ENCODE data around the gene ABCC1. TPM values are rescaled to one million over a fixed set of nuclear protein-coding genes. Genes with fewer than 3 reads are reported as not detected.

Gene ABCC1
- total RNA-seq, 1 donor from 2014 or later, result 95.7 TPM

DNA sequence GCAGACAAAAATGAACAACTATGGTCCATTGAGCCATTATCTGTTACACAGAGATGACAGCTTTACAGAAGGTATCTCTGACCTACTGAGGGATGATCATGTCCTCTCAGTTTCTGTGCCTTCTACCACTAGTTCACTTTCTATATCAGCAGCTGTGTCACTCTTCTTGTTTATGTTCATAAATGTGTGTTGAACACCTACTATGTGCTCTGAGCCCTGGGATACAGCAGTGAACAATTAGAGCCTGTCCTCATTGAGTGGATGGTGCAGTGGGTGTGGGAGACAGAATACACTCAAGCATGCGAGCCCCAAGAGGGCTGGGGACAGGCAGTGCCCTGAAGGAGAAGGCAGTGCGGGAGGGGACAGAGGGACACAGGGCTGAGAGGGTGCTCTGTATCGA lies 181.8 kb downstream of the ABCC1 start:
- Mint-ChIP-seq H3K27ac (no peak overlapping the region), H3K4me3 (ENCODE audit: low read depth) (no peak overlapping the region), H3K36me3 (ENCODE audit: low read depth) (peaks cover 73% of the 10 kb centered on the region), H3K4me1 (ENCODE audit: low read depth) (peaks cover 3% of the 10 kb centered on the region), H3K27me3 (ENCODE audit: low read depth) (no peaks in the 10 kb centered on the region), H3K9me3 (no peaks in the 10 kb centered on the region)
- no peak for DNase-seq (ENCODE audit: low spot score)
- intact Hi-C loops (cut with micrococcal nuclease), result no loop called here

- Mint-ChIP-seq H3K27ac (no peak overlapping the region), H3K4me3 (ENCODE audit: low read depth) (no peak overlapping the region), H3K27me3 (ENCODE audit: low read depth) (no peaks in the 10 kb centered on the region), H3K4me1 (ENCODE audit: low read depth) (peaks cover 3% of the 10 kb centered on the region), H3K9me3 (no peaks in the 10 kb centered on the region), H3K36me3 (ENCODE audit: low read depth) (peaks cover 74% of the 10 kb centered on the region)
- intact Hi-C loops (cut with micrococcal nuclease), result no loop called here
- DNase-seq (ENCODE audit: low spot score), result no peak
Measured at GRCh38 chr16:16131659-16132058, 182.2 kb downstream of the ABCC1 start.

GRCh38 chr16:16133943-16134604 lies 184.7 kb downstream of the ABCC1 start:
- Mint-ChIP-seq H3K36me3 (ENCODE audit: low read depth) (peaks cover 78% of the 10 kb centered on the region), H3K4me1 (ENCODE audit: low read depth) (no peaks in the 10 kb centered on the region), H3K9me3 (no peaks in the 10 kb centered on the region), H3K4me3 (ENCODE audit: low read depth) (no peak overlapping the region), H3K27me3 (ENCODE audit: low read depth) (no peaks in the 10 kb centered on the region), H3K27ac (no peak overlapping the region)
- DNase-seq (ENCODE audit: low spot score), result no peak
- intact Hi-C loops (cut with micrococcal nuclease), result no loop called here

DNA sequence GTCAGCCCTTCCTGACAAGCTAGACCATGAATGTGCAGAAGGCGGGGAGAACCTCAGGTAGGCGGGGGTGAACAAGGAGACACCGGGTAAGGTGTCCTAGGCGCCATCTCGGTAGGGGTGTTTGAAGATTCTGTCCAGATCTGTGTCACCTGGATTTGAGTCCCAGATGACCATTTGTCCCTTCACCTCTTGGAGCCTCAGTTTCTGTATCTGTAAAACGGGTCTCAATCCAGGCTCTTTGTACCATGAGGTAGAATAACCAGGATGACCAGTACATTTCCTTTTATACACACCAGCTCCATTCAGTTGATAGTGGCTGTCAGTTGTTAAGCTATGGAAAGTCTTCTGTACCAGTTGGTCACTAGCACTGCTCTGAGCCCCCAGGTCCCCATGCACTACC lies 187.2 kb downstream of the ABCC1 start:
- no peak overlapping the region for H3K4me3 Mint-ChIP-seq (ENCODE audit: low read depth)
- H3K27me3 Mint-ChIP-seq (ENCODE audit: low read depth), result no peaks in the 10 kb centered on the region
- H3K36me3 Mint-ChIP-seq (ENCODE audit: low read depth), result peaks cover 85% of the 10 kb centered on the region
- DNase-seq (ENCODE audit: low spot score), result no peak
- H3K27ac Mint-ChIP-seq, result no peak overlapping the region
- H3K4me1 Mint-ChIP-seq (ENCODE audit: low read depth), result no peaks in the 10 kb centered on the region
- intact Hi-C loops (cut with micrococcal nuclease), result no loop called here
- H3K9me3 Mint-ChIP-seq, result no peaks in the 10 kb centered on the region

DNA sequence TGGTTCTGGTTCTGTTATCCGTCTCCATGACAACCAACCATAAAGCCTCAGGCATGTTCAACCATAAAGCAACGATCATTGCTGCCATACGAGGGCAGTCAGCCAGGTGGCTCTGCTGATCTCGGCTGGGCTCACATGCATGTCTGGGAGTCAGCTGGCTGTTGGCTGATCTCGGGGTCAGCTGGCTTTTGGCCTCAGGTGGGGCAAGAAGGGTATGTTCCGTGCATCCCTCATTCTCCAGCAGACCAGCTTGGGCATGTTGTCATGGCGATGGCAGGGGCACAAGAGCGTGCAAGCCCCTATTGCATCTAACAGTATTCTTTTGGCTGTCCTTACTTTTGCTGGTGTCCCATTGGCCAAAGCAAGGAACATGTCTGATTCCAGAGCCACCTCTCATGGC lies 187.7 kb downstream of the ABCC1 start:
- Mint-ChIP-seq H3K9me3 (no peaks in the 10 kb centered on the region), H3K4me1 (ENCODE audit: low read depth) (no peaks in the 10 kb centered on the region), H3K36me3 (ENCODE audit: low read depth) (peaks cover 84% of the 10 kb centered on the region), H3K27me3 (ENCODE audit: low read depth) (no peaks in the 10 kb centered on the region), H3K4me3 (ENCODE audit: low read depth) (no peak overlapping the region), H3K27ac (no peak overlapping the region)
- no peak for DNase-seq (ENCODE audit: low spot score)
- intact Hi-C loops (cut with micrococcal nuclease), result no loop called here

DNA sequence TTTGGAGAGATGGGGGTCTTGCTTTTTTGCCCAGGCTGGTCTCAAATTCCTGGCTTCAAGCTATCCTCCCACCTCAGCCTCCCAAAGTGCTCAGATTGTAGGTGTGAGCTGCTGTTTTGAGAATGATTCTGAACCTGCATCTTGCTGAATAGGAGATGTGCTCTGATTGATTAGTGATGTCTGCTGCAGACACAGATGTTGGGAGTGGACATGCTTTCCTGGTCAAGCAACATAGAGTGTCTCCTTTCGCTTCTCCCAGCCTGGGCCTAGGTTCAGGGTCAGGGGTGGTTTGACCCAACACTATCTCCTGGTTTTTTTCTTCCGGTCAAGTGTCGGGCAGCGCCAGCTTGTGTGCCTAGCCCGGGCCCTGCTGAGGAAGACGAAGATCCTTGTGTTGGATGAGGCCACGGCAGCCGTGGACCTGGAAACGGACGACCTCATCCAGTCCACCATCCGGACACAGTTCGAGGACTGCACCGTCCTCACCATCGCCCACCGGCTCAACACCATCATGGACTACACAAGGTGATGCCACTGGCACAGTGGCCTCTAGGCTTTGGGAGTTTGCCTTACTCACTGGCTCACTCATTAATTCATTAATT lies 188.7 kb downstream of the ABCC1 start:
- Mint-ChIP-seq H3K9me3 (no peaks in the 10 kb centered on the region), H3K27me3 (ENCODE audit: low read depth) (no peaks in the 10 kb centered on the region), H3K27ac (no peak overlapping the region), H3K4me3 (ENCODE audit: low read depth) (no peak overlapping the region), H3K36me3 (ENCODE audit: low read depth) (peaks cover 83% of the 10 kb centered on the region), H3K4me1 (ENCODE audit: low read depth) (no peaks in the 10 kb centered on the region)
- DNase-seq (ENCODE audit: low spot score), result no peak
- intact Hi-C loops (cut with micrococcal nuclease), result no loop called here

DNA sequence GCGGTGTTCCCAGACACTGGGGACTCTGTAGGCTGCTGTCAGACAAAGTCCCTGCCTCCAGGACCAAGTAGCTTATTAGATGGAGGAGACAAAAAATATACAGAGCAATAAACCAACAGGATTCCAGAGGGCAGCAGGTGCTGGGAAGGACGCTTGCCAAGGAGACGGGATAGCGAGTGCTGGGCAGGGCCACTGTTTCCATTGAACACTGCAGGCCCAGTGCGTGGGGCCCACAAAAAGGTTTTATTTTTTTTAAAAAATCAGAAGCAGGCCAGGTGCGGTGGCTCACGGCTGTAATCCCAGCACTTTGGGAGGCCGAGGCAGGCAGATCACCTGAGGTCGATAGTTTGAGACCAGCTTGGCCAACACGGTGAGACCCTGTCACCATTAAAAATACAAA lies 189.6 kb downstream of the ABCC1 start:
- Mint-ChIP-seq H3K4me1 (ENCODE audit: low read depth) (no peaks in the 10 kb centered on the region), H3K9me3 (no peaks in the 10 kb centered on the region), H3K27ac (no peak overlapping the region), H3K4me3 (ENCODE audit: low read depth) (no peak overlapping the region), H3K27me3 (ENCODE audit: low read depth) (no peaks in the 10 kb centered on the region), H3K36me3 (ENCODE audit: low read depth) (peaks cover 79% of the 10 kb centered on the region)
- intact Hi-C loops (cut with micrococcal nuclease), result no loop called here
- no peak for DNase-seq (ENCODE audit: low spot score)

DNA sequence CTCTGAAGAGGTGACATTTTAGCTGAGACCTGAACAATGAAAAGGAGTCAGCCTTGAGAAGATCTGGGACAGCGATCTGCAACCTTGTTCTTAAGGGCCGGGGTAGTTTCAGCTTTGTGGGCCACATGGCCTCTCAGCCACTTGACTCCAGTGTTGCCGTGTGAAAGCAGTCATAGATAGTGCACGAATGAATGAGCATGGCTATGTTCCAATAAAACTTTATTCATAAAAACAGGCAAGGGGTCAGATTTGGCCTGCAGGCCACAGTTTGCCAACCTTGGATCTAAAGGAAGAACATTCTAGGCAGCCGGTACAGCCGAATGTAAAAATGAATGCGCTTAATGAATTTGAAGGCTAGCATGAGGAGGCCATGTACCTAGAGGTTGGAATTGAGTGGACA lies 190.4 kb downstream of the ABCC1 start:
- no peak overlapping the region for H3K27ac Mint-ChIP-seq

DNA sequence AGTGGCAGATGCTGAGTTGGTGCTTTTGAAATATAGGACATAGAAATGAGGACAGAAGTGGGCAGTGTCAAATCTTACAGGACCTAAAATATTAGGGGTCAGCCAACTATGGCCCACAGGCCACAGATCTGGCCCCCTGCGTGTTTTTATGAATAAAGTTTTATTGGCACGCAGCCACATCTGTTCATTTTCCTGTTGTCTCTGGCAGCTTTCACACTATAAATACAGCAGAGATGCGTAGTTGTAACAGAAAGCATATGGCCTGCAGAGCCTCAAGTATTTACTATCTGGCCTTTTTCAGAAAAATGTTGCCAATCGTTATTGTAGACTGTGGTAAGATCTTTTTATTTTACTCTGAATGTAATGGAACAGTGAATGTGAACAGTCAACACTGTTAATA lies 191.1 kb downstream of the ABCC1 start:
- no peak overlapping the region for H3K27ac Mint-ChIP-seq
- H3K4me1 Mint-ChIP-seq (ENCODE audit: low read depth), result no peaks in the 10 kb centered on the region
- H3K9me3 Mint-ChIP-seq, result no peaks in the 10 kb centered on the region
- no peak overlapping the region for H3K4me3 Mint-ChIP-seq (ENCODE audit: low read depth)
- no peak for DNase-seq (ENCODE audit: low spot score)
- intact Hi-C loops (cut with micrococcal nuclease), result no loop called here
- peaks cover 80% of the 10 kb centered on the region for H3K36me3 Mint-ChIP-seq (ENCODE audit: low read depth)
- no peaks in the 10 kb centered on the region for H3K27me3 Mint-ChIP-seq (ENCODE audit: low read depth)

More for the DNA sequence above, 190.4 kb downstream of the ABCC1 start:
- H3K4me3 Mint-ChIP-seq (ENCODE audit: low read depth), result no peak overlapping the region
- no peaks in the 10 kb centered on the region for H3K27me3 Mint-ChIP-seq (ENCODE audit: low read depth)
- H3K36me3 Mint-ChIP-seq (ENCODE audit: low read depth), result peaks cover 80% of the 10 kb centered on the region
- no peaks in the 10 kb centered on the region for H3K9me3 Mint-ChIP-seq
- no peak for DNase-seq (ENCODE audit: low spot score)
- H3K4me1 Mint-ChIP-seq (ENCODE audit: low read depth), result no peaks in the 10 kb centered on the region
- intact Hi-C loops (cut with micrococcal nuclease), result no loop called here

DNA sequence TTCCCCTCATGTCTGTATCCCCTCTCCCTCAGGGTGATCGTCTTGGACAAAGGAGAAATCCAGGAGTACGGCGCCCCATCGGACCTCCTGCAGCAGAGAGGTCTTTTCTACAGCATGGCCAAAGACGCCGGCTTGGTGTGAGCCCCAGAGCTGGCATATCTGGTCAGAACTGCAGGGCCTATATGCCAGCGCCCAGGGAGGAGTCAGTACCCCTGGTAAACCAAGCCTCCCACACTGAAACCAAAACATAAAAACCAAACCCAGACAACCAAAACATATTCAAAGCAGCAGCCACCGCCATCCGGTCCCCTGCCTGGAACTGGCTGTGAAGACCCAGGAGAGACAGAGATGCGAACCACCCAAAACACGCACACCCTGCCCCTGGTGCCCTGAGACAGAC lies 191.7 kb downstream of the ABCC1 start:
- Mint-ChIP-seq H3K27ac (no peak overlapping the region), H3K36me3 (ENCODE audit: low read depth) (peaks cover 76% of the 10 kb centered on the region), H3K9me3 (no peaks in the 10 kb centered on the region)

DNA sequence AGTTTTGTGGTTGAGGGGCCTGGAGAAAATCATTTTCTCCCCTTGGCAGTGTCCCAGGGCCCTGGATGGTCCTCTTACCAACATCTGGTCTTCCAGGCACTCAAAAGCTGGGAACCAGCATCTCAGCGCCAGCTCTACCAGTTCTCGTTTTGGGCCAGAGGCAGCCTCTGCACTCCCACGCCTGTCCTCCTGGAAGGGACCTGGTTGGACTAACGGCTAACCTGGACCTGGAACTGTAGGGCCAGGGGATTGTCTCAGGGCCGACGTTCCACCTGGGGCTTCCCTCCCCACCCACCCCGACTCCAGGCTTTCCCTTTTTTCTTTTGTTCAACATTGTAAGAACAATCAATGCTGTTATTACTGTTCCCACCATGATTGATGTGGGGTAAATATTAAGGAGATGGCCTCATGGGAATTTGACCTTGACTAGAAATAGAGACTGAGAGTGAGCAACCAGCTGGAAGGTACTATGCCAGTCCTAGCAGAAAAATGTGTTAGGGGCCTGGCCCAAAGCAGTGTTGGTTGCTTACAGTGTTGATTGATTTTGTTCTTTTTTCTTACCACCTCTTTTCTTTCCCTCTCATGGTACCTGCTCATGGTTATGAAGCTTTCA lies 192.5 kb downstream of the ABCC1 start:
- no peak overlapping the region for H3K4me3 Mint-ChIP-seq (ENCODE audit: low read depth)
- no peaks in the 10 kb centered on the region for H3K4me1 Mint-ChIP-seq (ENCODE audit: low read depth)
- no peak overlapping the region for H3K27ac Mint-ChIP-seq
- no peaks in the 10 kb centered on the region for H3K9me3 Mint-ChIP-seq
- intact Hi-C loops (cut with micrococcal nuclease), result no loop called here
- DNase-seq (ENCODE audit: low spot score), result no peak
- H3K36me3 Mint-ChIP-seq (ENCODE audit: low read depth), result peaks cover 69% of the 10 kb centered on the region
- no peaks in the 10 kb centered on the region for H3K27me3 Mint-ChIP-seq (ENCODE audit: low read depth)

More for the DNA sequence above, 191.7 kb downstream of the ABCC1 start:
- no peak for DNase-seq (ENCODE audit: low spot score)
- intact Hi-C loops (cut with micrococcal nuclease), result no loop called here
- Mint-ChIP-seq H3K4me3 (ENCODE audit: low read depth) (no peak overlapping the region), H3K27me3 (ENCODE audit: low read depth) (no peaks in the 10 kb centered on the region), H3K4me1 (ENCODE audit: low read depth) (no peaks in the 10 kb centered on the region)

DNA sequence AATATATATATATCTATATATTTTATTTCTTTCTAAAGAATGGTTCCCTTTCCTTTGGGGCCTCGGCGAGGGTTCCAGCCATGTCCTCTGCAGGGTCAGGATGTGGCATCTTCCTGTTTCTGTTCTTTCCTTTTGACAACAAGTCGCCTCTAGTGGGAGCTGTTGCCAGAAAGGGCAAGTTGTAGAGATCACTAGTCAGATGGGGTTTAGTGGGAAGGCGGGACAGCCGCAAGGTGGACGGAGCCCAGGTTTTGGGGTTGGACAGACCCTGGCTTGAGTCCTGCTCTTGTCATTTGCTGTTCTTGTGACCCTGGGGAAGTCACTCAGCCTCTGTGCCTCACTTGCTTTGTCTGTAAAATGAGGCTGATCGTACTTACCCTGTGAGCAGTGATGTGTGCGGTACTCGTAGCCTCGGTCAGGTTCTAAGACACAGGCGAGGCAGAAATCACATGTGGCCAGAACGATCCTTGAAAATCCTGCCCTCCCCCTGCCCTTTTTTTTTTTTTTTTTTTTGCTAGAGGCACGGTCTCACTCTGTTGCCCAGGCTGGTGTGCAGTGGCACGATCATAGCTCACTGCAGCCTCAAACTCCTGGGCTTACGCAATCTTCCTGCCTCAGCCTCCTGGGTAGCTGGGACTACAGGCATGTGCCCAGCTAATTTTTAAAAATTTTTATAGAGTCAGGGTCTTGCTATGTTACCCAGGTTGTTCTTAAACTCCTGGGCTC lies 193.8 kb downstream of the ABCC1 start:
- Mint-ChIP-seq H3K4me3 (ENCODE audit: low read depth) (no peak overlapping the region), H3K36me3 (ENCODE audit: low read depth) (peaks cover 62% of the 10 kb centered on the region), H3K9me3 (no peaks in the 10 kb centered on the region), H3K4me1 (ENCODE audit: low read depth) (no peaks in the 10 kb centered on the region), H3K27ac (peak overlapping the region; percentile 38), H3K27me3 (ENCODE audit: low read depth) (no peaks in the 10 kb centered on the region)
- peak; percentile 18 for DNase-seq (ENCODE audit: low spot score)
- intact Hi-C loops (cut with micrococcal nuclease), result no loop called here

GRCh38 chr16:16143931-16144330 lies 194.5 kb downstream of the ABCC1 start:
- intact Hi-C loops (cut with micrococcal nuclease), result no loop called here
- no peaks in the 10 kb centered on the region for H3K27me3 Mint-ChIP-seq (ENCODE audit: low read depth)
- no peaks in the 10 kb centered on the region for H3K9me3 Mint-ChIP-seq
- no peak for DNase-seq (ENCODE audit: low spot score)
- H3K4me3 Mint-ChIP-seq (ENCODE audit: low read depth), result no peak overlapping the region
- H3K4me1 Mint-ChIP-seq (ENCODE audit: low read depth), result no peaks in the 10 kb centered on the region
- H3K36me3 Mint-ChIP-seq (ENCODE audit: low read depth), result peaks cover 56% of the 10 kb centered on the region
- no peak overlapping the region for H3K27ac Mint-ChIP-seq

Measured in activated T-helper 2 cell treated with anti-CD3 and anti-CD28 coated beads, Interferon-gamma antibody, Interleukin-2, Interleukin-4, amounts not matched to agents 10 μg/mL and 5 μg/mL and 100 μg/mL, durations not matched to agents 14 hours and 24 hours and 36 hours (primary cell).